B cell (primary cell): Measurements from ENCODE around the gene ARHGEF19.

Experiments
- EZH2 ChIP-seq: IDR thresholded peaks from 2 replicates; pipeline ENCODE4 v1.6.1; 2012; ENCODE audit warnings: borderline replicate concordance, low read depth, mild to moderate bottlenecking, moderate library complexity, low read length; ENCODE audit not compliant: insufficient read depth, poor library complexity, severe bottlenecking
- TF ChIP-seq, protein P1 (sequence below): fragments of 200-600 bp; IDR thresholded peaks from one replicate; pipeline ENCODE4 v1.8.0; 2022; ENCODE audit warnings: antibody characterized with exemption, mild to moderate bottlenecking

DNA sequence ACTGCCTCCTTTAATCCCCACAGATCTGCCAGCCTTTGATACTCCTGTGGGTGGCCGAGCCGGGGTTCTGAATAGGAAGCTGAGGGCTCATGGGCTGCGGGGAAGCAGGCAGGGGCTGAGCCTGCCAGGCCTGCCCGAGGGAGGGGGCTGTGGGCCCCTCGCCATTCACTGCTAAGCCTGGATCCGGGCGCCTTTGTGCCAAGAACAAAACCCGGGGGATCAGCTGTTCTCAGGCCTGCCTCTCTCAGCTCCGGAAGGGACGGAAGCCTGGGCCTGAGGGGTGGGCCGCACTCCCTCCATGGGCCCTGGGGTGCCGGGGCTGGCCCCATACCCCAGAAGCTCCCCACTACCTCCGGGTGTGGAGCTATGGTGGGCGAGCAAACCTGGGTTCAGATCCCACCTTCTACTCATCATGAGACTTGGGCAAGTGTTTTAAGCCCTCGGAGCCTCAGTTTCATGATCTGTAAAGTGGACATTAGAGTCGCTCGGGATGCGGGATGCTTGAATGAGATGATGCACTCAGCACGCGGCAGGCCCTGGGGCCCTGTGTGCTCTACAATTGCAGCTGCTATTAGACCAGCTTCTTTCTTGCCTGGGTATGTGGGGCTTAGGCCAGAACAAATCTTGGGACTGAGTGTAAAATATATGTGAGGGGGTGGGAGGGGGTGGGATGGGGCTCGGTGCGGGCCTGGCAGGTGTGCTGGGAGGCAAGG lies 37.4 kb downstream of the ARHGEF19 start:
- TF ChIP-seq EZH2, result no peak
- TF ChIP-seq, protein P1, sequence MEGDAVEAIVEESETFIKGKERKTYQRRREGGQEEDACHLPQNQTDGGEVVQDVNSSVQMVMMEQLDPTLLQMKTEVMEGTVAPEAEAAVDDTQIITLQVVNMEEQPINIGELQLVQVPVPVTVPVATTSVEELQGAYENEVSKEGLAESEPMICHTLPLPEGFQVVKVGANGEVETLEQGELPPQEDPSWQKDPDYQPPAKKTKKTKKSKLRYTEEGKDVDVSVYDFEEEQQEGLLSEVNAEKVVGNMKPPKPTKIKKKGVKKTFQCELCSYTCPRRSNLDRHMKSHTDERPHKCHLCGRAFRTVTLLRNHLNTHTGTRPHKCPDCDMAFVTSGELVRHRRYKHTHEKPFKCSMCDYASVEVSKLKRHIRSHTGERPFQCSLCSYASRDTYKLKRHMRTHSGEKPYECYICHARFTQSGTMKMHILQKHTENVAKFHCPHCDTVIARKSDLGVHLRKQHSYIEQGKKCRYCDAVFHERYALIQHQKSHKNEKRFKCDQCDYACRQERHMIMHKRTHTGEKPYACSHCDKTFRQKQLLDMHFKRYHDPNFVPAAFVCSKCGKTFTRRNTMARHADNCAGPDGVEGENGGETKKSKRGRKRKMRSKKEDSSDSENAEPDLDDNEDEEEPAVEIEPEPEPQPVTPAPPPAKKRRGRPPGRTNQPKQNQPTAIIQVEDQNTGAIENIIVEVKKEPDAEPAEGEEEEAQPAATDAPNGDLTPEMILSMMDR, result no peak
